Naive thymus-derived CD8-positive, alpha-beta T cell (primary cell): ENCODE measurements around the gene OSBPL9. TPM values are rescaled to one million over a fixed set of nuclear protein-coding genes. Genes with fewer than 3 reads are reported as not detected.

Experiments
- ATAC-seq, 2 donors: fragments of 150-1000 bp; cut with Tn5 transposase in 1 of 2; sonication (Bioruptor Pico), chemical (Tn5 transposase) in 1 of 2; 1 replicate in 1 of 2; 2 replicates in 1 of 2; pipeline ENCODE4 v1.10.0; 2021; ENCODE audit warnings: mild to moderate bottlenecking in 2 of 2, moderate library complexity in 2 of 2
- POLR2A ChIA-PET: fragments of 350-600 bp; sonication (Branson Sonifier 250); formaldehyde crosslinking; loops from one replicate; lab custom pipeline; 2021; ENCODE audit warnings: antibody characterized with exemption; lab: Charles Lee
- DNase-seq, 10 donors: peaks; one replicate each; pipeline versions ENCODE4 v3.0.0 to v3.0.0-alpha.2; 2020 to 2022
- H3K27ac Mint-ChIP-seq, 10 donors: one replicate each; pipeline ENCODE4 v1.8.0; 2020 to 2022; ENCODE audit warnings: mild to moderate bottlenecking in 10 of 10, mixed read lengths in 10 of 10, moderate library complexity in 4 of 10, inconsistent platforms in 1 of 10
- H3K27me3 Mint-ChIP-seq, 5 donors: one replicate each; pipeline ENCODE4 v1.8.0; 2021 to 2022; ENCODE audit warnings: mixed read lengths in 5 of 5
- H3K36me3 Mint-ChIP-seq, 3 donors: one replicate each; pipeline ENCODE4 v1.8.0; 2020 to 2022; ENCODE audit warnings: mixed read lengths in 3 of 3, mild to moderate bottlenecking in 2 of 3, inconsistent platforms in 1 of 3
- H3K4me1 Mint-ChIP-seq, 4 donors: one replicate each; pipeline ENCODE4 v1.8.0; 2021 to 2022; ENCODE audit warnings: mixed read lengths in 4 of 4
- H3K4me3 Mint-ChIP-seq, 10 donors: one replicate each; pipeline ENCODE4 v1.8.0; 2020 to 2022; ENCODE audit warnings: mild to moderate bottlenecking in 10 of 10, mixed read lengths in 10 of 10, moderate library complexity in 6 of 10, inconsistent platforms in 1 of 10
- H3K9me3 Mint-ChIP-seq, 9 donors: one replicate each; pipeline ENCODE4 v1.8.0; 2020 to 2022; ENCODE audit warnings: mixed read lengths in 9 of 9, mild to moderate bottlenecking in 3 of 9, inconsistent platforms in 1 of 9, moderate library complexity in 1 of 9
- polyA plus RNA-seq, 3 donors: library from polyadenylated mRNA; unstranded; fragments of 300-500 nt; fragmentation: Illumina TruSeq; gene quantifications; one replicate each; pipeline ENCODE4 v1.2.3, GENCODE V29; 2021
- total RNA-seq, 8 experiments: library from RNA in 2 of 8; stranded (reverse) in 2 of 8; gene quantifications; one replicate each; pipeline ENCODE4 v1.2.3 and lab custom pipeline; 2021 to 2026

Gene OSBPL9
- total and polyA plus RNA-seq, 5 experiments from 2014 or later: 46.8 to 58.2 (median 53.3) TPM

- Mint-ChIP-seq H3K27me3 (peaks cover 0 to 18% (median 9%) of the 10 kb centered on the region in 5 donors), H3K36me3 (no peaks in the 10 kb centered on the region), H3K9me3 (peaks cover 0 to 2% (median 0%) of the 10 kb centered on the region in 9 donors), H3K4me1 (peaks cover 7 to 16% (median 14%) of the 10 kb centered on the region in 4 donors), H3K27ac (no peak overlapping the region), H3K4me3 (no peak overlapping the region)
- POLR2A ChIA-PET: no interaction called here
- no peak for DNase-seq
- no peak for ATAC-seq
Observed at GRCh38 chr1:51612447-51612961, 4.4 kb upstream of the OSBPL9 start.

GRCh38 chr1:51615780-51616291, 1.1 kb upstream of the OSBPL9 start:
- Mint-ChIP-seq H3K4me1 (peaks cover 20 to 44% (median 37%) of the 10 kb centered on the region in 4 donors), H3K27ac (peak overlapping the region in 6 of 10 donors; percentile 42 to 98 (median 70)), H3K27me3 (peaks cover 0 to 8% (median 2%) of the 10 kb centered on the region in 5 donors), H3K9me3 (no peaks in the 10 kb centered on the region), H3K36me3 (peaks cover 0 to 6% (median 1%) of the 10 kb centered on the region in 3 donors), H3K4me3 (peak overlapping the region in 8 of 10 donors; percentile 16 to 100 (median 76))
- no peak for DNase-seq
- ATAC-seq: no peak
- POLR2A ChIA-PET: interaction anchor here (0.6 kb wide), 1 partner anchor 66 kb away, joined by 4 read pairs; no protein-coding TSS in a partner anchor

- Mint-ChIP-seq H3K4me1 (peaks cover 20 to 47% (median 39%) of the 10 kb centered on the region in 4 donors), H3K36me3 (peaks cover 0 to 6% (median 1%) of the 10 kb centered on the region in 3 donors), H3K4me3 (peak overlapping the region in 9 of 10 donors; percentile 53 to 100 (median 97)), H3K27me3 (peaks cover 0 to 8% (median 0%) of the 10 kb centered on the region in 5 donors), H3K9me3 (no peaks in the 10 kb centered on the region), H3K27ac (peak overlapping the region in 7 of 10 donors; percentile 42 to 98 (median 76))
- POLR2A ChIA-PET: no interaction called here
- ATAC-seq (no peak), DNase-seq (no peak)
Observed at GRCh38 chr1:51616490-51616889, 402 bp upstream of the OSBPL9 start.

GRCh38 chr1:51618715-51619114, 1.8 kb downstream of the OSBPL9 start:
- Mint-ChIP-seq H3K4me1 (peaks cover 30 to 59% (median 54%) of the 10 kb centered on the region in 4 donors), H3K9me3 (no peaks in the 10 kb centered on the region), H3K27me3 (no peaks in the 10 kb centered on the region), H3K27ac (peak overlapping the region in 5 of 10 donors; percentile 37 to 100 (median 100)), H3K36me3 (peaks cover 0 to 9% (median 1%) of the 10 kb centered on the region in 3 donors), H3K4me3 (peak overlapping the region in 7 of 10 donors; percentile 11 to 100 (median 31))
- no peak for DNase-seq
- ATAC-seq: no peak
- POLR2A ChIA-PET: interaction anchor here (0.5 to 1.8 kb wide), 2 partner anchors 17 to 26 kb away, joined by 3 to 4 read pairs; no protein-coding TSS in a partner anchor

- DNase-seq: no peak
- Mint-ChIP-seq H3K9me3 (no peaks in the 10 kb centered on the region), H3K27me3 (no peaks in the 10 kb centered on the region), H3K4me1 (peaks cover 33 to 63% (median 53%) of the 10 kb centered on the region in 4 donors), H3K4me3 (no peak overlapping the region), H3K27ac (peak overlapping the region in 1 of 10 donors; percentile 2), H3K36me3 (peaks cover 0 to 9% (median 1%) of the 10 kb centered on the region in 3 donors)
- POLR2A ChIA-PET: no interaction called here
- no peak for ATAC-seq
Observed at GRCh38 chr1:51620470-51620869, 3.6 kb downstream of the OSBPL9 start.

- DNase-seq (no peak), ATAC-seq (no peak)
- no peak overlapping the region for H3K27ac Mint-ChIP-seq
- peaks cover 33 to 65% (median 53%) of the 10 kb centered on the region in 4 donors for H3K4me1 Mint-ChIP-seq
- no peak overlapping the region for H3K4me3 Mint-ChIP-seq
- no peaks in the 10 kb centered on the region for H3K27me3 Mint-ChIP-seq
- POLR2A ChIA-PET: no interaction called here
- H3K9me3 Mint-ChIP-seq: no peaks in the 10 kb centered on the region
- peaks cover 0 to 9% (median 1%) of the 10 kb centered on the region in 3 donors for H3K36me3 Mint-ChIP-seq
Observed at GRCh38 chr1:51621161-51621560, 4.3 kb downstream of the OSBPL9 start.

- Mint-ChIP-seq H3K4me1 (peaks cover 30 to 58% (median 54%) of the 10 kb centered on the region in 4 donors), H3K27ac (peak overlapping the region in 6 of 10 donors; percentile 3 to 80 (median 34)), H3K36me3 (peaks cover 0 to 13% (median 1%) of the 10 kb centered on the region in 3 donors), H3K9me3 (no peaks in the 10 kb centered on the region), H3K27me3 (no peaks in the 10 kb centered on the region), H3K4me3 (no peak overlapping the region)
- no peak for DNase-seq
- no peak for ATAC-seq
- POLR2A ChIA-PET: no interaction called here
Observed at GRCh38 chr1:51621841-51622454, 5.1 kb downstream of the OSBPL9 start.

- POLR2A ChIA-PET: no interaction called here
- Mint-ChIP-seq H3K9me3 (no peaks in the 10 kb centered on the region), H3K4me3 (no peak overlapping the region), H3K36me3 (peaks cover 0 to 14% (median 1%) of the 10 kb centered on the region in 3 donors), H3K4me1 (peaks cover 26 to 55% (median 51%) of the 10 kb centered on the region in 4 donors), H3K27me3 (no peaks in the 10 kb centered on the region), H3K27ac (peak overlapping the region in 2 of 10 donors; percentile 15 to 16)
- DNase-seq: peak in 1 of 10 donors; percentile 4
- ATAC-seq: no peak
Observed at GRCh38 chr1:51622455-51622913, 5.6 kb downstream of the OSBPL9 start.

GRCh38 chr1:51623025-51623424, 6.1 kb downstream of the OSBPL9 start:
- POLR2A ChIA-PET: no interaction called here
- H3K9me3 Mint-ChIP-seq: no peaks in the 10 kb centered on the region
- peaks cover 0 to 14% (median 1%) of the 10 kb centered on the region in 3 donors for H3K36me3 Mint-ChIP-seq
- no peak for ATAC-seq
- DNase-seq: no peak
- H3K4me1 Mint-ChIP-seq: peaks cover 25 to 54% (median 51%) of the 10 kb centered on the region in 4 donors
- H3K27ac Mint-ChIP-seq: peak overlapping the region in 2 of 10 donors; percentile 15 to 19
- no peaks in the 10 kb centered on the region for H3K27me3 Mint-ChIP-seq
- H3K4me3 Mint-ChIP-seq: no peak overlapping the region

GRCh38 chr1:51623450-51623849, 6.6 kb downstream of the OSBPL9 start:
- POLR2A ChIA-PET: no interaction called here
- no peak for ATAC-seq

GRCh38 chr1:51624855-51625254, 8.0 kb downstream of the OSBPL9 start:
- Mint-ChIP-seq H3K27me3 (no peaks in the 10 kb centered on the region), H3K4me1 (peaks cover 27 to 55% (median 46%) of the 10 kb centered on the region in 4 donors)

More at GRCh38 chr1:51623450-51623849, 6.6 kb downstream of the OSBPL9 start:
- peaks cover 0 to 14% (median 3%) of the 10 kb centered on the region in 3 donors for H3K36me3 Mint-ChIP-seq
- no peak for DNase-seq
- no peak overlapping the region for H3K4me3 Mint-ChIP-seq
- peak overlapping the region in 1 of 10 donors; percentile 19 for H3K27ac Mint-ChIP-seq
- peaks cover 25 to 50% (median 47%) of the 10 kb centered on the region in 4 donors for H3K4me1 Mint-ChIP-seq
- no peaks in the 10 kb centered on the region for H3K9me3 Mint-ChIP-seq
- no peaks in the 10 kb centered on the region for H3K27me3 Mint-ChIP-seq

GRCh38 chr1:51627672-51628071, 10.8 kb downstream of the OSBPL9 start:
- Mint-ChIP-seq H3K27ac (peak overlapping the region in 2 of 10 donors; percentile 1 to 11), H3K4me1 (peaks cover 18 to 44% (median 37%) of the 10 kb centered on the region in 4 donors), H3K4me3 (no peak overlapping the region), H3K27me3 (no peaks in the 10 kb centered on the region), H3K36me3 (peaks cover 0 to 11% (median 1%) of the 10 kb centered on the region in 3 donors), H3K9me3 (no peaks in the 10 kb centered on the region)
- DNase-seq: peak in 2 of 10 donors; percentile 14 to 21
- POLR2A ChIA-PET: interaction anchor here (0.6 kb wide), 1 partner anchor 320 kb away, joined by 4 read pairs; no protein-coding TSS in a partner anchor
- ATAC-seq: peak in 1 of 2 donors; percentile 42

More at GRCh38 chr1:51624855-51625254, 8.0 kb downstream of the OSBPL9 start:
- no peak overlapping the region for H3K27ac Mint-ChIP-seq
- POLR2A ChIA-PET: no interaction called here
- H3K36me3 Mint-ChIP-seq: peaks cover 0 to 17% (median 1%) of the 10 kb centered on the region in 3 donors
- no peaks in the 10 kb centered on the region for H3K9me3 Mint-ChIP-seq
- no peak for DNase-seq
- ATAC-seq: no peak
- H3K4me3 Mint-ChIP-seq: no peak overlapping the region
